Transverse colon (tissue), 4 donors: ENCODE results near the gene GSKIP.

Experiments used
- CTCF ChIP-seq, 5 experiments: fragments of 200-600 bp in 3 of 5; fragments of 450-650 bp in 2 of 5; sonication (generic) in 3 of 5; IDR thresholded peaks; 1 replicate in 2 of 5; 2 replicates in 3 of 5; pipeline ENCODE4 v1.5.1; 2016 to 2017; ENCODE audit warnings: antibody characterized with exemption in 5 of 5, inconsistent platforms in 3 of 5, mild to moderate bottlenecking in 2 of 5, moderate library complexity in 1 of 5
- EP300 ChIP-seq: sonication (generic); formaldehyde crosslinking; IDR thresholded peaks from one replicate; pipeline ENCODE4 v1.6.1; 2017; ENCODE audit warnings: antibody characterized with exemption, low read depth
- POLR2A ChIP-seq: fragments of 450-650 bp; IDR thresholded peaks from one replicate; pipeline ENCODE4 v1.6.1; 2016; ENCODE audit warnings: antibody characterized with exemption, mild to moderate bottlenecking, moderate library complexity
- POLR2AphosphoS5 ChIP-seq, 3 donors: sonication (generic); formaldehyde crosslinking; IDR thresholded peaks; one replicate each; pipeline ENCODE4 v1.6.1; 2016; ENCODE audit warnings: antibody characterized with exemption in 3 of 3

GRCh38 chr14:96385385-96385784, 22.1 kb downstream of the GSKIP start:
- no peak for TF ChIP-seq POLR2AphosphoS5 (IDR thresholded peaks at IDR 0.05)
- no peak for TF ChIP-seq CTCF (IDR thresholded peaks at IDR 0.05)
- no peak for TF ChIP-seq POLR2A
- no peak for TF ChIP-seq EP300
